Stimulated activated naive CD8-positive, alpha-beta T cell treated with anti-CD3 and anti-CD28 coated beads, Interleukin-15, Interleukin-2, amounts not matched to agents 100 ng/mL and 50 ng/mL, for 24 hours (primary cell): ENCODE results near the gene SRPK3.
A peak's percentile ranks its signal among the peaks of the same experiment; 100 is the strongest.

ENCODE experiments used
- H3K27ac Mint-ChIP-seq: one replicate; pipeline ENCODE4 v1.8.0; 2021; ENCODE audit warnings: mild to moderate bottlenecking, mixed read lengths
- H3K27me3 Mint-ChIP-seq: one replicate; pipeline ENCODE4 v1.8.0; 2021; ENCODE audit warnings: mixed read lengths
- H3K36me3 Mint-ChIP-seq: one replicate; pipeline ENCODE4 v1.8.0; 2021; ENCODE audit warnings: low read depth, mixed read lengths
- H3K4me1 Mint-ChIP-seq: one replicate; pipeline ENCODE4 v1.8.0; 2021; ENCODE audit warnings: low read depth, mixed read lengths
- H3K4me3 Mint-ChIP-seq: one replicate; pipeline ENCODE4 v1.8.0; 2021; ENCODE audit warnings: mild to moderate bottlenecking, mixed read lengths
- H3K9me3 Mint-ChIP-seq: one replicate; pipeline ENCODE4 v1.8.0; 2021; ENCODE audit warnings: mixed read lengths

The SRPK3 gene

DNA sequence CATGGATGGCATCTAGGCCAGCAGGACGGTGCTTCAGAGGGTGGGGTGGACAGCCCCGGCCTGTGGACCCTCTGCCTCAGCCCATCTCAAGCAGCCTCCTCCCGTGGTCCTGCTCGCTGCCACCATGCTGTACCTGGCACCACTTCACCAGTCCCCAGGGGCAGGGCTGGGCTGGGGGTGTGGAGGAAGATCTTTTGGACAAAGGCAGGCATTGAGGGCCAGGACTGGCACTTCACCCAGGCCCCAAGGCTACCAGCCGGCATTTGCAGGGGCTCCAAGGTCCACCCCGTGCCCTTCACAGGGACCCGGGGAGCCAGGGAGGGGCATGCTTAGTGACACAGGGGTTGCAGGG is 16.1 kb upstream of the SRPK3 start:
- no peaks in the 10 kb centered on the region for H3K36me3 Mint-ChIP-seq
- H3K27ac Mint-ChIP-seq = no peak overlapping the region
- H3K4me1 Mint-ChIP-seq = peaks cover 17% of the 10 kb centered on the region
- H3K27me3 Mint-ChIP-seq = no peaks in the 10 kb centered on the region
- no peaks in the 10 kb centered on the region for H3K9me3 Mint-ChIP-seq
- no peak overlapping the region for H3K4me3 Mint-ChIP-seq

GRCh38 chrX:153765138-153766079 is 15.4 kb upstream of the SRPK3 start:
- Mint-ChIP-seq H3K27me3 (no peaks in the 10 kb centered on the region), H3K4me3 (no peak overlapping the region), H3K27ac (no peak overlapping the region), H3K4me1 (peaks cover 17% of the 10 kb centered on the region), H3K36me3 (no peaks in the 10 kb centered on the region), H3K9me3 (no peaks in the 10 kb centered on the region)

- H3K4me3 Mint-ChIP-seq = peak overlapping the region; percentile 58
- H3K36me3 Mint-ChIP-seq = no peaks in the 10 kb centered on the region
- no peaks in the 10 kb centered on the region for H3K9me3 Mint-ChIP-seq
- H3K27ac Mint-ChIP-seq = peak overlapping the region; percentile 21
- no peaks in the 10 kb centered on the region for H3K27me3 Mint-ChIP-seq
- peaks cover 17% of the 10 kb centered on the region for H3K4me1 Mint-ChIP-seq
Observed at GRCh38 chrX:153766098-153766817, 14.6 kb upstream of the SRPK3 start.

DNA sequence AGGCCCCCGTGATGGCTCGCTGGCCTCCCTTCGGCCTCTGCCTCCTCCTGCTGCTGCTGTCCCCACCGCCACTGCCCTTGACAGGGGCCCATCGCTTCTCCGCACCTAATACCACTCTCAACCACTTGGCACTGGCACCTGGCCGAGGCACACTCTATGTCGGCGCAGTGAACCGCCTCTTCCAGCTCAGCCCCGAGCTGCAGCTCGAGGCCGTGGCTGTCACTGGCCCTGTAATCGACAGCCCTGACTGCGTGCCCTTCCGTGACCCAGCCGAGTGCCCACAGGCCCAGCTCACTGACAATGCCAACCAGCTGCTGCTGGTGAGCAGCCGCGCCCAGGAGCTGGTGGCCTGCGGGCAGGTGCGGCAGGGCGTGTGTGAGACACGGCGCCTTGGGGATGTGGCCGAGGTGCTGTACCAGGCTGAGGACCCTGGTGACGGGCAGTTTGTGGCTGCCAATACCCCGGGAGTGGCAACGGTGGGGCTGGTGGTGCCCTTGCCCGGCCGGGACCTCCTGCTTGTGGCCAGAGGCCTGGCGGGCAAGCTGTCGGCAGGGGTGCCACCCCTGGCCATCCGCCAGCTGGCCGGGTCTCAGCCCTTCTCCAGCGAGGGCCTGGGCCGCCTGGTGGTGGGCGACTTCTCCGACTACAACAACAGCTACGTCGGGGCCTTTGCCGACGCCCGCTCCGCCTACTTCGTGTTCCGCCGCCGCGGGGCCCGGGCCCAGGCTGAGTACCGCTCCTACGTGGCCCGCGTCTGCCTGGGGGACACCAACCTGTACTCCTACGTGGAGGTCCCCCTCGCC is 13.8 kb upstream of the SRPK3 start:
- no peaks in the 10 kb centered on the region for H3K27me3 Mint-ChIP-seq
- peak overlapping the region; percentile 21 for H3K27ac Mint-ChIP-seq
- H3K36me3 Mint-ChIP-seq = no peaks in the 10 kb centered on the region
- H3K4me3 Mint-ChIP-seq = no peak overlapping the region
- H3K9me3 Mint-ChIP-seq = no peaks in the 10 kb centered on the region
- H3K4me1 Mint-ChIP-seq = peaks cover 17% of the 10 kb centered on the region

- Mint-ChIP-seq H3K4me3 (no peak overlapping the region), H3K9me3 (no peaks in the 10 kb centered on the region), H3K36me3 (no peaks in the 10 kb centered on the region), H3K27me3 (no peaks in the 10 kb centered on the region), H3K27ac (no peak overlapping the region), H3K4me1 (peaks cover 17% of the 10 kb centered on the region)
Observed at GRCh38 chrX:153767674-153768055, 13.2 kb upstream of the SRPK3 start.

- Mint-ChIP-seq H3K9me3 (no peaks in the 10 kb centered on the region), H3K27me3 (no peaks in the 10 kb centered on the region), H3K4me1 (peaks cover 17% of the 10 kb centered on the region), H3K4me3 (no peak overlapping the region), H3K36me3 (no peaks in the 10 kb centered on the region), H3K27ac (no peak overlapping the region)
Observed at GRCh38 chrX:153768311-153769157, 12.3 kb upstream of the SRPK3 start.

GRCh38 chrX:153769158-153769864 is 11.5 kb upstream of the SRPK3 start:
- Mint-ChIP-seq H3K9me3 (no peaks in the 10 kb centered on the region), H3K36me3 (no peaks in the 10 kb centered on the region), H3K4me3 (no peak overlapping the region), H3K4me1 (peaks cover 17% of the 10 kb centered on the region), H3K27ac (no peak overlapping the region), H3K27me3 (no peaks in the 10 kb centered on the region)

DNA sequence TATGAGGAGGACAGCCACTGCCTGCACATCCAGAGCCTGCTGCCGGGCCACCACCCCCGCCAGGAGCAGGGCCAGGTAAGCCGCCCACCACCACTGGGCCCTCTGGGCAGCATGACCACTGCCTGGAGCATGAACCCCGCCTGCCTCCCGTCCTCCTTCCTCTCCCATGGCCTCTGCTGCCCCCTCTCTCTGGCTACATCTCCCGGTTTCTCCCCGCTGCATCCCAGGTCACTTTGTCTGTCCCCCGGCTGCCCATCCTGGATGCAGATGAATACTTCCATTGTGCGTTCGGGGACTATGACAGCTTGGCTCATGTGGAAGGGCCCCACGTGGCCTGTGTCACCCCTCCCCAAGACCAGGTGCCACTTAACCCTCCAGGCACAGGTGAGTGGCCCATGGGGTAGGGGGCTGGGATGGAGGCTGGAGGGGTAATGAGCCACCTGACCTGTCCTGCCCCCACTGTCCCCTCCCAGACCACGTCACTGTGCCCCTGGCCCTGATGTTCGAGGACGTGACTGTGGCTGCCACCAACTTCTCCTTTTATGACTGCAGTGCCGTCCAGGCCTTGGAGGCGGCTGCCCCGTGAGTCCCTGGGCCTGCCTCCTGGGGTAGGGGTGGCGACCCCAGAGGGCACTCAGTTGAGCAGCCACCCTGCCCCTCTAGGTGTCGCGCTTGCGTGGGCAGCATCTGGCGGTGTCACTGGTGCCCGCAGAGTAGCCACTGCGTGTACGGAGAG is 10.8 kb upstream of the SRPK3 start:
- H3K4me3 Mint-ChIP-seq = no peak overlapping the region
- H3K27ac Mint-ChIP-seq = no peak overlapping the region
- no peaks in the 10 kb centered on the region for H3K36me3 Mint-ChIP-seq

GRCh38 chrX:153770601-153771414 is 10.0 kb upstream of the SRPK3 start:
- Mint-ChIP-seq H3K4me1 (peaks cover 17% of the 10 kb centered on the region), H3K27me3 (no peaks in the 10 kb centered on the region), H3K9me3 (no peaks in the 10 kb centered on the region), H3K36me3 (no peaks in the 10 kb centered on the region), H3K4me3 (no peak overlapping the region), H3K27ac (no peak overlapping the region)

More for the DNA sequence above, 10.8 kb upstream of the SRPK3 start:
- H3K4me1 Mint-ChIP-seq = peaks cover 17% of the 10 kb centered on the region
- H3K27me3 Mint-ChIP-seq = no peaks in the 10 kb centered on the region
- H3K9me3 Mint-ChIP-seq = no peaks in the 10 kb centered on the region

GRCh38 chrX:153771415-153772315 is 9.2 kb upstream of the SRPK3 start:
- no peaks in the 10 kb centered on the region for H3K27me3 Mint-ChIP-seq
- H3K4me1 Mint-ChIP-seq = peaks cover 9% of the 10 kb centered on the region
- no peaks in the 10 kb centered on the region for H3K36me3 Mint-ChIP-seq
- H3K4me3 Mint-ChIP-seq = no peak overlapping the region
- no peak overlapping the region for H3K27ac Mint-ChIP-seq
- no peaks in the 10 kb centered on the region for H3K9me3 Mint-ChIP-seq

DNA sequence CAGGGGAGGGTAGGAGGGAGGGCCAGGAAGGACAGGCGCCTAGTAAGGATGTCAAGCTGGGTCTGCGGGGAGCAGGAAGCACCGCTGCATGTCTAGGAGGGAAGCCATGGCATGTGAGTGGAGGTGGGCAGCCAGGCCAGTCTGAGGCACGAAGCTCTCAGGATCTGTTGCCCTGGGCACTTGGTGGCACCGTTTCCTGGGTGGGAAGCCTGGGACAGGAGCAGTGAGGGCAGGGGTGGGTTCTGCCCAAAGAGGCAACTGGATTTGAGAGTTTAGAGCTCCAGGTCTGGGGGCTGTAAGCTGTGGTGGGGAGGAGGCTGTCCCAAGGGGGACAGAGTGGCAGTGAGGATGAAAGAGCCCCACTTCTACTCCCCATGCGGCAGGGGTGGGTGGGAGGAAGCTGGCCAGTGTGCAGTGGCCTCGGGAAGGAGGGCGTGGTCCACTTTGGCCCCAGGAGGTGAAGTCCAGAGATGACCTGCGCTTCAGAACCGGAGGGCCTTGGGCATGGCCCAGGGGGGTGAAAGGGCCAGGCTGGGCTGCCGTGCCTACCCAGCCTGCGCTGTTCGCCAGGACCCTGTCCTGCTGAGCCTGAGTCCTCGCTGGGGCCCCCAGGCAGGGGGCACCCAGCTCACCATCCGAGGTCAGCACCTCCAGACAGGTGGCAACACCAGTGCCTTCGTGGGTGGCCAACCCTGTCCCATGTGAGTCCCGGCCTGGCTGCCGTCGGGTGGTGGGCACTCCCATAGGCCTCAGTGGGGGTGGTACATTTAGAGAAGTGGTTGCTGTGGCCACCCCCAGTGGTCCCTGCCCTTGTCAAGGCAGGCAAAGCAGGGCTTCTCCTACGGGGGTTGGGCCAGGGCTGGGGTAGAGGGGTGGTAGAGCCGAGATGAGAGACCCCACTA is 8.3 kb upstream of the SRPK3 start:
- Mint-ChIP-seq H3K9me3 (no peaks in the 10 kb centered on the region), H3K4me3 (no peak overlapping the region), H3K4me1 (peaks cover 6% of the 10 kb centered on the region), H3K36me3 (no peaks in the 10 kb centered on the region), H3K27ac (no peak overlapping the region), H3K27me3 (no peaks in the 10 kb centered on the region)
